ENCODE data around the gene AATK.

The AATK gene

DNA sequence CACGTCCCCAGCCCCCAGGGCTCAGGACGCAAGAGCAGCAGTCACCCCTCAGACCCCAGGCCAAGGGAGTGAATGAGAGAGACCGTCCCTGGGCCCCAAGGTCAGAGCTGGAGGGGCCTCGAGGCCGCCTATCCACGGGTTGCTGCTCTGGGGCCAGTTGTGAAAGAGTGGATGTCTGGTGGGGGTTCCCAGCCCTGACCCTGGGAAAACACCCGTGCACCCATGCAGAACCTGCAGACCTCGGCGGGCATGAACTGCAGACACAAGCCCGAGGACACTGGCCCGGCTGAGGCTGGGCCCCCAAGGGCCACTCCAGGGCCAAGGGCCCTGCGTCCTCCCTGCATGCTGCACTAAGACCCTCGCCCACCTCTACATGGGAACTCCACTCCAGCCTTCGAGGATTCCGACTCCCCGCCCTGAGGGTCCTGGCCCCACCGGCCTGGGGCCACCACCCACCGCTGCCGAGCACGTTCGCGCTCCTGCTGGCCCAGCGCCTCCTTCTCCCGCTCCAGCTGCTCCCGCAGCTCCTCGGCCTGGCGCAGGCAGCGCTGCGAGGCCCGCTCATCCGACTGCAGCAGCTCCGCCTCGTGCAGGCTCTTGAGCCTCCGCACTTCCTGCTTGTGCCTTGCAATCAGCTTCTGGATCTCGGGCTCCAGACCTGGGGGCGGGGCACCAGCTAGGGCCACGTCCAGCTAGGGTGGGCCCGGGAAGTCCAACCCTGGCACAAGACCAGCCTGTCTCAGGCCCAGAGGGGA is 27.6 kb upstream of the AATK start:
- no peak overlapping the region for H3K14ac ChIP-seq (ENCODE audit: low read length in 2 of 2)
- peaks cover 14% of the 10 kb centered on the region for H3K4me1 ChIP-seq (ENCODE audit: control insufficient read depth, insufficient read depth, low read depth, low read length)
- no peak overlapping the region for H2BK120ac ChIP-seq (ENCODE audit: low read depth, low read length)
- no peak overlapping the region for H2AK5ac ChIP-seq (ENCODE audit: low read length, severe bottlenecking)
- no peak overlapping the region for H3K18ac ChIP-seq (ENCODE audit: low read depth in 1 of 2, low read length in 2 of 2)
- no peaks in the 10 kb centered on the region for H3K79me1 ChIP-seq (replicated peaks; ENCODE audit: low read length, poor library complexity, severe bottlenecking)
- H3K4me2 ChIP-seq (ENCODE audit: low read length, poor library complexity, severe bottlenecking) = no peak overlapping the region
- no peak overlapping the region for H2BK5ac ChIP-seq (ENCODE audit: low read depth, low read length, poor library complexity, severe bottlenecking)
- peaks cover 0 to 97% of the 10 kb centered on the region in 2 experiments for H3K36me3 ChIP-seq (ENCODE audit: control insufficient read depth in 1 of 2, insufficient read depth in 2 of 2, low read depth in 1 of 2, low read length in 2 of 2)
- DNase-seq = no peak
- no peak overlapping the region for H3K23ac ChIP-seq (ENCODE audit: low read length in 2 of 2)
- 90% methylated on average over 38 of the region's 38 CpGs for WGBS
- no peaks in the 10 kb centered on the region for H3K9me3 ChIP-seq (ENCODE audit: control insufficient read depth, low read length)
- H3K9ac ChIP-seq (ENCODE audit: low read length) = no peak overlapping the region
- no peak overlapping the region for H2AFZ ChIP-seq (ENCODE audit: low read depth, low read length)
- no peak overlapping the region for H2BK15ac ChIP-seq (ENCODE audit: low read depth, poor library complexity, severe bottlenecking)
- no peak overlapping the region for H3K4me3 ChIP-seq (ENCODE audit: insufficient read depth in 1 of 2, low read depth in 1 of 2, low read length in 2 of 2)
- no peaks in the 10 kb centered on the region for H3K27me3 ChIP-seq (ENCODE audit: control insufficient read depth in 1 of 2, insufficient read depth in 1 of 2, low read length in 2 of 2)
- no peak overlapping the region for H3K27ac ChIP-seq (ENCODE audit: low read length, poor library complexity, severe bottlenecking)
- H4K8ac ChIP-seq (ENCODE audit: low read length) = no peak overlapping the region
- no peak overlapping the region for H3K4ac ChIP-seq (ENCODE audit: low read depth in 1 of 2, low read length in 2 of 2)
- H4K91ac ChIP-seq (ENCODE audit: low read length) = no peak overlapping the region
- H2BK12ac ChIP-seq (ENCODE audit: low read length in 2 of 2) = no peak overlapping the region

DNA sequence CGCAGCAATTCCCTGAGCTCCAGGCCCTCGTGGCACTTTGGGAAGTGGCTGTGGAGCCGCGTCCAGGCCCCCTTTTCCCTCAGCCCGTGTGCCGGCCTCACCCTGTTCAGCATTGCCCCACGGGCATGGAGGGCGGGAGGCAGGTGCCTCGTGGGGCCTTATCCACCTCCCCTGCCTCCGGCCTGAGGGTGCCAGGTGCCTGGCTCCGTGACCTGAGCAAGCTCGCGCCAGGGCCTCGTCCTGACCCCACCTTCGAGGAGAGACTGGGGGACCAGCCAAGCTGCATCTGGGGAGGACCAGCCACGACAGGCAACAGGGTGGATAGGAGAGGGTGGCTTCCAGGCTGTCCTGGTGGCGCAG is 27.0 kb upstream of the AATK start:
- Histone ChIP-seq H3K18ac (ENCODE audit: low read depth in 1 of 2, low read length in 2 of 2) (no peak overlapping the region), H3K9ac (ENCODE audit: low read length) (no peak overlapping the region), H3K4me1 (ENCODE audit: control insufficient read depth, insufficient read depth, low read depth, low read length) (peaks cover 14% of the 10 kb centered on the region), H3K79me1 (replicated peaks; ENCODE audit: low read length, poor library complexity, severe bottlenecking) (no peaks in the 10 kb centered on the region), H3K4me2 (ENCODE audit: low read length, poor library complexity, severe bottlenecking) (no peak overlapping the region), H3K27ac (ENCODE audit: low read length, poor library complexity, severe bottlenecking) (no peak overlapping the region), H3K4me3 (ENCODE audit: insufficient read depth in 1 of 2, low read depth in 1 of 2, low read length in 2 of 2) (no peak overlapping the region), H2BK15ac (ENCODE audit: low read depth, poor library complexity, severe bottlenecking) (no peak overlapping the region), H3K9me3 (ENCODE audit: control insufficient read depth, low read length) (no peaks in the 10 kb centered on the region), H2AFZ (ENCODE audit: low read depth, low read length) (no peak overlapping the region), H2AK5ac (ENCODE audit: low read length, severe bottlenecking) (no peak overlapping the region), H3K14ac (ENCODE audit: low read length in 2 of 2) (no peak overlapping the region), H3K4ac (ENCODE audit: low read depth in 1 of 2, low read length in 2 of 2) (no peak overlapping the region), H4K8ac (ENCODE audit: low read length) (no peak overlapping the region), H2BK120ac (ENCODE audit: low read depth, low read length) (no peak overlapping the region), H3K36me3 (ENCODE audit: control insufficient read depth in 1 of 2, insufficient read depth in 2 of 2, low read depth in 1 of 2, low read length in 2 of 2) (peaks cover 0 to 96% of the 10 kb centered on the region in 2 experiments), H3K23ac (ENCODE audit: low read length in 2 of 2) (no peak overlapping the region), H4K91ac (ENCODE audit: low read length) (no peak overlapping the region), H3K27me3 (ENCODE audit: control insufficient read depth in 1 of 2, insufficient read depth in 1 of 2, low read length in 2 of 2) (no peaks in the 10 kb centered on the region), H2BK5ac (ENCODE audit: low read depth, low read length, poor library complexity, severe bottlenecking) (no peak overlapping the region), H2BK12ac (ENCODE audit: low read length in 2 of 2) (no peak overlapping the region)
- DNase-seq = no peak
- WGBS = 94% methylated on average over 17 of the region's 17 CpGs

DNA sequence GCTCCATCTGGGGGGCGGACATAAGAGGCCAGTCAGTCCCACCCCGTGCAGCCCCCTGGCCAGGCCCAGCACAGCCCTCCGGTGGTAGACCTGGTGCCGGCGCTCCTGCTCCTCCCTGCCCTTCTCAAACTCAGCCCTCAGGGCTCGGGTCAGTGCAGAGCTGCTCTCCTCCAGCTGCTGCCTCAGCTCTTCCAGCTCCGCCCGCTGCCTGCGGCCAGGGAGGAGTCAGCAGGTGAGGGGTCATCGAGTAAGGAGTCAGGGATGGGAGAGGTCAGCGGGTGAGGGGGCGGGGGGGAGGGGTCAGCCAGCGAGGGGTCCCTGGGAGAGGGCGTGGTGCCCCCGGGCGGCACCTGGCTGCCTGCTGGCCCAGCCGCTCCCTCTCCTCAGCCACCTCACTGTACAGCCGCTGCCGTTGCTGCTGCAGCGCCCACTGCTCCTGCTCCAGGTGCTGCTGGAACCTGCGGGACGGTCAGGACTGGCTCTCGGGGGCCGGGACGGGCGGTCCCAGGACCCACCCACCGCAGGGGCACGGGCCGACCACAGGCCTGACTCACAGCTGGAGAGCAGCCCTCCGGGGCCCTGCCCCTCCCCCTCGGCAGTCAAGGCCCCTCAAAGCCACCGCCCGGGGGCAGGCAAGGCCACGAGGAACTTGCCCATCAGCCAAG is 26.5 kb upstream of the AATK start:
- H3K9ac ChIP-seq (ENCODE audit: low read length) = no peak overlapping the region

DNA sequence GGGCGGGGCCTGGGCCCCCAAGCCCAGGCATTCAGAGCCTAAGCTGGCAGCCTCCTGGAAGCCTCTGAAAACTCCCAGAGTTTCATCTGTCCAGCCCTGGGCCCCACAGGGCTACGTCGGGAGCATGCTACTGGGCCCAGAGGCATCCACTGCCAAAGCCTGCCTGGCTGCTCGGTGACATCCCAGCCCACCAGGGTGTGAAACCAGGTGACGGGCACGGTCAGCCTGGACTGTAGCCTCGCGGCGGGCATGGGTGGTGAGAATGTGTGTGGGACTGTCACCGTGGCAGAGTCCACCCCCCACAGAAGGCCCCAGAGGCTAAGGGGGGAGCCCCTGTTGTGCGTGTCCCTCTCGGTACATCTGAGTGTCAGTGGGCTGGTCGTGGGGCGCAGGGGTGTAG is 25.6 kb upstream of the AATK start:
- Histone ChIP-seq H3K18ac (ENCODE audit: low read depth in 1 of 2, low read length in 2 of 2) (no peak overlapping the region), H3K27me3 (ENCODE audit: control insufficient read depth in 1 of 2, insufficient read depth in 1 of 2, low read length in 2 of 2) (no peaks in the 10 kb centered on the region), H3K4ac (ENCODE audit: low read depth in 1 of 2, low read length in 2 of 2) (no peak overlapping the region), H2AK5ac (ENCODE audit: low read length, severe bottlenecking) (no peak overlapping the region), H3K9me3 (ENCODE audit: control insufficient read depth, low read length) (no peaks in the 10 kb centered on the region), H3K79me1 (replicated peaks; ENCODE audit: low read length, poor library complexity, severe bottlenecking) (no peaks in the 10 kb centered on the region), H3K4me1 (ENCODE audit: control insufficient read depth, insufficient read depth, low read depth, low read length) (peaks cover 15% of the 10 kb centered on the region), H4K91ac (ENCODE audit: low read length) (no peak overlapping the region), H3K27ac (ENCODE audit: low read length, poor library complexity, severe bottlenecking) (no peak overlapping the region), H2BK5ac (ENCODE audit: low read depth, low read length, poor library complexity, severe bottlenecking) (no peak overlapping the region), H2BK120ac (ENCODE audit: low read depth, low read length) (no peak overlapping the region), H3K14ac (ENCODE audit: low read length in 2 of 2) (no peak overlapping the region), H3K23ac (ENCODE audit: low read length in 2 of 2) (no peak overlapping the region), H3K36me3 (ENCODE audit: control insufficient read depth in 1 of 2, insufficient read depth in 2 of 2, low read depth in 1 of 2, low read length in 2 of 2) (peaks cover 0 to 82% of the 10 kb centered on the region in 2 experiments), H3K9ac (ENCODE audit: low read length) (no peak overlapping the region), H2BK12ac (ENCODE audit: low read length in 2 of 2) (no peak overlapping the region), H3K4me2 (ENCODE audit: low read length, poor library complexity, severe bottlenecking) (no peak overlapping the region), H4K8ac (ENCODE audit: low read length) (no peak overlapping the region), H3K4me3 (ENCODE audit: insufficient read depth in 1 of 2, low read depth in 1 of 2, low read length in 2 of 2) (no peak overlapping the region), H2BK15ac (ENCODE audit: low read depth, poor library complexity, severe bottlenecking) (no peak overlapping the region), H2AFZ (ENCODE audit: low read depth, low read length) (no peak overlapping the region)
- WGBS = 98% methylated on average over 14 of the region's 14 CpGs
- no peak for DNase-seq

More for the DNA sequence above, 26.5 kb upstream of the AATK start:
- no peak for DNase-seq
- H3K18ac ChIP-seq (ENCODE audit: low read depth in 1 of 2, low read length in 2 of 2) = no peak overlapping the region
- 88% methylated on average over 27 of the region's 34 CpGs for WGBS
- peaks cover 0 to 91% of the 10 kb centered on the region in 2 experiments for H3K36me3 ChIP-seq (ENCODE audit: control insufficient read depth in 1 of 2, insufficient read depth in 2 of 2, low read depth in 1 of 2, low read length in 2 of 2)
- no peak overlapping the region for H2BK12ac ChIP-seq (ENCODE audit: low read length in 2 of 2)
- H4K8ac ChIP-seq (ENCODE audit: low read length) = no peak overlapping the region
- H2BK5ac ChIP-seq (ENCODE audit: low read depth, low read length, poor library complexity, severe bottlenecking) = no peak overlapping the region
- H4K91ac ChIP-seq (ENCODE audit: low read length) = no peak overlapping the region
- no peak overlapping the region for H3K4me2 ChIP-seq (ENCODE audit: low read length, poor library complexity, severe bottlenecking)
- H2AFZ ChIP-seq (ENCODE audit: low read depth, low read length) = no peak overlapping the region
- H3K4ac ChIP-seq (ENCODE audit: low read depth in 1 of 2, low read length in 2 of 2) = no peak overlapping the region
- peaks cover 17% of the 10 kb centered on the region for H3K4me1 ChIP-seq (ENCODE audit: control insufficient read depth, insufficient read depth, low read depth, low read length)
- H3K4me3 ChIP-seq (ENCODE audit: insufficient read depth in 1 of 2, low read depth in 1 of 2, low read length in 2 of 2) = no peak overlapping the region
- no peaks in the 10 kb centered on the region for H3K27me3 ChIP-seq (ENCODE audit: control insufficient read depth in 1 of 2, insufficient read depth in 1 of 2, low read length in 2 of 2)
- H3K14ac ChIP-seq (ENCODE audit: low read length in 2 of 2) = no peak overlapping the region
- no peak overlapping the region for H3K27ac ChIP-seq (ENCODE audit: low read length, poor library complexity, severe bottlenecking)
- no peak overlapping the region for H3K23ac ChIP-seq (ENCODE audit: low read length in 2 of 2)
- H2BK15ac ChIP-seq (ENCODE audit: low read depth, poor library complexity, severe bottlenecking) = no peak overlapping the region
- H3K9me3 ChIP-seq (ENCODE audit: control insufficient read depth, low read length) = no peaks in the 10 kb centered on the region
- no peak overlapping the region for H2AK5ac ChIP-seq (ENCODE audit: low read length, severe bottlenecking)
- H3K79me1 ChIP-seq (replicated peaks; ENCODE audit: low read length, poor library complexity, severe bottlenecking) = no peaks in the 10 kb centered on the region
- H2BK120ac ChIP-seq (ENCODE audit: low read depth, low read length) = no peak overlapping the region

All from mesenchymal stem cell (in vitro differentiated cells and primary cell).